Naive thymus-derived CD4-positive, alpha-beta T cell (primary cell): ENCODE measurements around the gene PDZRN4. TPM values are rescaled to one million over a fixed set of nuclear protein-coding genes. Genes with fewer than 3 reads are reported as not detected.

Experiments
- ATAC-seq: fragments of 150-1000 bp; cut with Tn5 transposase; 2 replicates; pipeline ENCODE4 v1.10.0; 2021; ENCODE audit warnings: mild to moderate bottlenecking, moderate library complexity
- CTCF ChIA-PET: fragments of 350-600 bp; sonication (Branson Sonifier 250); formaldehyde crosslinking; loops from one replicate; lab custom pipeline; 2021; ENCODE audit warnings: antibody characterized with exemption; lab: Charles Lee
- POLR2A ChIA-PET: fragments of 350-600 bp; sonication (Branson Sonifier 250); formaldehyde crosslinking; loops from one replicate; lab custom pipeline; 2021; ENCODE audit warnings: antibody characterized with exemption, inconsistent platforms; lab: Charles Lee
- DNase-seq, 9 donors: peaks; one replicate each; pipeline versions ENCODE4 v3.0.0 to v3.0.0-alpha.2; 2020 to 2022; ENCODE audit warnings: mixed read lengths in 1 of 9
- H3K27ac ChIP-seq: one replicate; pipeline ENCODE4 v1.7.0; 2013; ENCODE audit warnings: mild to moderate bottlenecking, low read depth, low read length, moderate library complexity
- H3K27me3 ChIP-seq, 2 donors: one replicate each; pipeline ENCODE4 v1.7.0; 2013; ENCODE audit warnings: low read length in 2 of 2, mild to moderate bottlenecking in 2 of 2, moderate library complexity in 2 of 2; ENCODE audit not compliant: control insufficient read depth in 2 of 2, insufficient read depth in 2 of 2
- H3K36me3 ChIP-seq, 3 experiments: 1 replicate in 2 of 3; 2 replicates in 1 of 3; pipeline ENCODE4 v1.7.0; 2013; ENCODE audit warnings: low read length in 3 of 3, mild to moderate bottlenecking in 3 of 3, moderate library complexity in 1 of 3; ENCODE audit not compliant: insufficient read depth in 3 of 3, control insufficient read depth in 2 of 3
- H3K4me1 ChIP-seq, 2 donors: one replicate each; pipeline ENCODE4 v1.7.0; 2013; ENCODE audit warnings: low read length in 2 of 2, mild to moderate bottlenecking in 2 of 2, moderate library complexity in 1 of 2; ENCODE audit not compliant: control insufficient read depth in 2 of 2, insufficient read depth in 2 of 2
- H3K4me3 ChIP-seq: 2 replicates; pipeline ENCODE4 v1.7.0; 2013; ENCODE audit warnings: mild to moderate bottlenecking, low read length
- H3K9me3 ChIP-seq, 3 experiments: 1 replicate in 2 of 3; 2 replicates in 1 of 3; pipeline ENCODE4 v1.7.0; 2013; ENCODE audit warnings: low read length in 3 of 3; ENCODE audit not compliant: control insufficient read depth in 2 of 3
- H3K27ac Mint-ChIP-seq, 9 donors: one replicate each; pipeline ENCODE4 v1.8.0; 2020 to 2022; ENCODE audit warnings: mixed read lengths in 9 of 9, mild to moderate bottlenecking in 8 of 9, moderate library complexity in 5 of 9, inconsistent platforms in 2 of 9
- H3K27me3 Mint-ChIP-seq, 5 donors: one replicate each; pipeline ENCODE4 v1.8.0; 2021 to 2022; ENCODE audit warnings: mixed read lengths in 5 of 5, mild to moderate bottlenecking in 1 of 5
- H3K36me3 Mint-ChIP-seq, 5 donors: one replicate each; pipeline ENCODE4 v1.8.0; 2020 to 2022; ENCODE audit warnings: mixed read lengths in 5 of 5, mild to moderate bottlenecking in 3 of 5, inconsistent platforms in 1 of 5
- H3K4me1 Mint-ChIP-seq, 7 donors: one replicate each; pipeline ENCODE4 v1.8.0; 2020 to 2022; ENCODE audit warnings: mixed read lengths in 7 of 7, mild to moderate bottlenecking in 3 of 7, inconsistent platforms in 1 of 7
- H3K4me3 Mint-ChIP-seq, 10 donors: one replicate each; pipeline ENCODE4 v1.8.0; 2020 to 2022; ENCODE audit warnings: mild to moderate bottlenecking in 10 of 10, mixed read lengths in 10 of 10, moderate library complexity in 6 of 10, inconsistent platforms in 2 of 10
- H3K9me3 Mint-ChIP-seq, 11 donors: one replicate each; pipeline ENCODE4 v1.8.0; 2020 to 2022; ENCODE audit warnings: mixed read lengths in 11 of 11, mild to moderate bottlenecking in 4 of 11, inconsistent platforms in 1 of 11, moderate library complexity in 1 of 11
- intact Hi-C, 2 donors: fragments of 100-400 bp; cut with micrococcal nuclease; formaldehyde crosslinking; loops; one replicate each; pipeline ENCODE4 v1.15.1; 2023
- polyA plus RNA-seq, 2 donors: library from polyadenylated mRNA; unstranded; fragments of 300-500 nt; fragmentation: Illumina TruSeq; gene quantifications; one replicate each; pipeline ENCODE4 v1.2.3, GENCODE V29; 2021
- total RNA-seq, 6 experiments: library from RNA in 5 of 6; stranded (reverse) in 5 of 6; gene quantifications; 1 replicate in 5 of 6; 2 replicates in 1 of 6; pipeline ENCODE4 v1.2.3 and lab custom pipeline; 2021 to 2026

The PDZRN4 gene
- not detected for total RNA-seq
- polyA plus RNA-seq: not detected
- total RNA-seq (lab: John Stamatoyannopoulos, UW): not detected

DNA sequence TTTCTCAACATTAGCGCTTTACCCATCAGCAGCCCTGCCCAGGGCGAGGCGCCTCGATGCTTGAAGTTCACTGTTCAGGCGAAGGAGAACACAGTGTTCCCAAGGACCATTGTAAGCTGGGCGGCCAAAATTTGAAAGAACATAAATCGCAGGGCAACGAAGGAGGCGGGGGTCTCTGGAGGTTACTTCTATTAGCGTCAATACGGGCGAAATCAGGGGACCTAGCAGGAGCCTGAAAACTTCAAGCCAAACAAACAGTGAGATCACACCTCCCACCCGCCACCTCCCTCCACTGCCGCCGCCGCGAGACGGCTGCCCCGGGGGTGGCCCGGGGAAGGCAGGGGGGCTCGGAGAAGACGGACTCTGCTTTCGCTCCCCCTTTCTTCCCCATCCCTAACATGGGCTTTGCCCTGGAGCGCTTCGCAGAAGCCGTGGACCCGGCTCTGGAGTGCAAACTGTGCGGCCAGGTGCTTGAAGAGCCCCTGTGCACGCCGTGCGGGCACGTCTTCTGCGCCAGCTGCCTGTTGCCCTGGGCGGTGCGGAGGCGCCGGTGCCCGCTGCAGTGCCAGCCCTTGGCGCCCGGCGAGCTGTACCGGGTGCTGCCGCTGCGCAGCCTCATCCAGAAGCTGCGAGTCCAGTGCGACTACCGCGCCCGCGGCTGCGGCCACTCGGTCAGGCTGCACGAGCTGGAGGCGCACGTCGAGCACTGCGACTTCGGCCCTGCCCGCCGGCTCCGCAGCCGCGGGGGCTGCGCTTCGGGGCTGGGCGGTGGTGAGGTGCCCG is at the start of gene PDZRN4:
Gene PDZRN4 (plus strand): TSS at position 263 of the 783 bp plus-strand sequence.
- Mint-ChIP-seq H3K9me3 (peaks cover 0 to 6% (median 0%) of the 10 kb centered on the region in 11 donors), H3K4me3 (no peak within 1 kb of the TSS), H3K27me3 (peaks cover 44 to 49% (median 48%) of the 10 kb centered on the region in 5 donors), H3K36me3 (peaks cover 0 to 5% (median 0%) of the 10 kb centered on the region in 5 donors), H3K27ac (no peak within 1 kb of the TSS), H3K4me1 (peaks cover 0 to 10% (median 5%) of the 10 kb centered on the region in 7 donors)
- Histone ChIP-seq H3K9me3 (no peaks in the 10 kb centered on the region), H3K27ac (no peak within 1 kb of the TSS), H3K4me3 (no peak within 1 kb of the TSS), H3K27me3 (peaks cover 0 to 4% of the 10 kb centered on the region in 2 donors), H3K36me3 (no peaks in the 10 kb centered on the region), H3K4me1 (no peaks in the 10 kb centered on the region)
- no peak for DNase-seq
- ChIA-PET CTCF (no interaction called here), POLR2A (no interaction called here)
- intact Hi-C loops: no loop called here
- ATAC-seq: no peak

- Mint-ChIP-seq H3K9me3 (peaks cover 0 to 14% (median 5%) of the 10 kb centered on the region in 11 donors), H3K27me3 (peaks cover 0 to 2% (median 0%) of the 10 kb centered on the region in 5 donors), H3K36me3 (peaks cover 0 to 2% (median 0%) of the 10 kb centered on the region in 5 donors), H3K4me1 (no peaks in the 10 kb centered on the region), H3K4me3 (no peak overlapping the region), H3K27ac (no peak overlapping the region)
- intact Hi-C loops: no loop called here
- POLR2A ChIA-PET: no interaction called here
- Histone ChIP-seq H3K27me3 (no peaks in the 10 kb centered on the region), H3K27ac (no peak overlapping the region), H3K9me3 (no peaks in the 10 kb centered on the region), H3K4me1 (no peaks in the 10 kb centered on the region), H3K4me3 (no peak overlapping the region), H3K36me3 (no peaks in the 10 kb centered on the region)
- DNase-seq: no peak
- CTCF ChIA-PET: no interaction called here
- no peak for ATAC-seq
These were observed 48.0 kb upstream of the PDZRN4 start for GRCh38 chr12:41140117-41140516.

- Mint-ChIP-seq H3K27ac (no peak overlapping the region), H3K27me3 (no peaks in the 10 kb centered on the region), H3K9me3 (peaks cover 0 to 14% (median 2%) of the 10 kb centered on the region in 11 donors), H3K36me3 (peaks cover 0 to 2% (median 0%) of the 10 kb centered on the region in 5 donors), H3K4me3 (no peak overlapping the region), H3K4me1 (no peaks in the 10 kb centered on the region)
- ChIA-PET POLR2A (no interaction called here), CTCF (no interaction called here)
- H3K27ac ChIP-seq: no peak overlapping the region
- H3K36me3 ChIP-seq: no peaks in the 10 kb centered on the region
- DNase-seq (no peak), ATAC-seq (no peak)
- no peak overlapping the region for H3K4me3 ChIP-seq
- no peaks in the 10 kb centered on the region for H3K9me3 ChIP-seq
- intact Hi-C loops: no loop called here
- H3K27me3 ChIP-seq: no peaks in the 10 kb centered on the region
- H3K4me1 ChIP-seq: no peaks in the 10 kb centered on the region
These were observed 47.0 kb upstream of the PDZRN4 start for GRCh38 chr12:41141104-41141503.

DNA sequence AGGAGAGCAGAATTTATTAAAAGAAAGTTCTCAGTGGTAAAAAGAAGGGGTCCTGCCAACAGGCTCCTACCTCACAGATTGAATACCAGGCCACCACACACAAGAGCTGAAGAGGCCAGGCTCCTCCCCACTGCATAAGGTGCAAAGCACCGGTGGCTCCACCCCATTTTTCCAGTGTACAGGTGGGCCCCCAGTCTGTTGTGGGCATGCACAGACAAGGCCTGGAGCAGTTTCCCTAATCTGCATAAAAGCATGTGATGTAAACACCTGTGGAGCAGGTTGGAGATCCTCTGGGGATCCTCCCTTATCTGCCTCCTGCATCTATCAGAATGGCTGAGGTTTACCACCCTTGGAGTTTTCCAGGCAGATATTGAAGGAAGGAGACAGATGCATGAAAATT is 45.7 kb upstream of the PDZRN4 start:
- intact Hi-C loops: no loop called here
- Mint-ChIP-seq H3K27me3 (no peaks in the 10 kb centered on the region), H3K4me1 (no peaks in the 10 kb centered on the region), H3K36me3 (peaks cover 0 to 2% (median 0%) of the 10 kb centered on the region in 5 donors), H3K4me3 (no peak overlapping the region), H3K9me3 (peaks cover 0 to 14% (median 2%) of the 10 kb centered on the region in 11 donors), H3K27ac (no peak overlapping the region)
- ATAC-seq (no peak), DNase-seq (no peak)
- Histone ChIP-seq H3K36me3 (no peaks in the 10 kb centered on the region), H3K4me3 (no peak overlapping the region), H3K27ac (no peak overlapping the region), H3K27me3 (no peaks in the 10 kb centered on the region), H3K9me3 (no peaks in the 10 kb centered on the region), H3K4me1 (no peaks in the 10 kb centered on the region)
- ChIA-PET POLR2A (no interaction called here), CTCF (no interaction called here)

- H3K4me3 Mint-ChIP-seq: no peak overlapping the region
- no peak overlapping the region for H3K27ac Mint-ChIP-seq
- H3K4me3 ChIP-seq: no peak overlapping the region
- no peak for ATAC-seq
- ChIA-PET POLR2A (no interaction called here), CTCF (no interaction called here)
- H3K36me3 ChIP-seq: no peaks in the 10 kb centered on the region
- no peaks in the 10 kb centered on the region for H3K27me3 Mint-ChIP-seq
- no peaks in the 10 kb centered on the region for H3K36me3 Mint-ChIP-seq
- H3K4me1 Mint-ChIP-seq: no peaks in the 10 kb centered on the region
- no peak overlapping the region for H3K27ac ChIP-seq
- H3K27me3 ChIP-seq: no peaks in the 10 kb centered on the region
- H3K9me3 Mint-ChIP-seq: peaks cover 0 to 10% (median 0%) of the 10 kb centered on the region in 11 donors
- no peak for DNase-seq
- no peaks in the 10 kb centered on the region for H3K4me1 ChIP-seq
- no peaks in the 10 kb centered on the region for H3K9me3 ChIP-seq
- intact Hi-C loops: no loop called here
These were observed 36.3 kb upstream of the PDZRN4 start for GRCh38 chr12:41151793-41152192.

GRCh38 chr12:41162461-41162860 is 25.7 kb upstream of the PDZRN4 start:
- Mint-ChIP-seq H3K27ac (no peak overlapping the region), H3K9me3 (peaks cover 0 to 16% (median 2%) of the 10 kb centered on the region in 11 donors), H3K36me3 (no peaks in the 10 kb centered on the region), H3K27me3 (no peaks in the 10 kb centered on the region), H3K4me1 (no peaks in the 10 kb centered on the region), H3K4me3 (no peak overlapping the region)
- H3K4me1 ChIP-seq: no peaks in the 10 kb centered on the region
- H3K9me3 ChIP-seq: no peaks in the 10 kb centered on the region
- no peaks in the 10 kb centered on the region for H3K27me3 ChIP-seq
- no peak overlapping the region for H3K27ac ChIP-seq
- DNase-seq (no peak), ATAC-seq (no peak)
- POLR2A ChIA-PET: no interaction called here
- no peak overlapping the region for H3K4me3 ChIP-seq
- no peaks in the 10 kb centered on the region for H3K36me3 ChIP-seq
- CTCF ChIA-PET: no interaction called here
- intact Hi-C loops: no loop called here

DNA sequence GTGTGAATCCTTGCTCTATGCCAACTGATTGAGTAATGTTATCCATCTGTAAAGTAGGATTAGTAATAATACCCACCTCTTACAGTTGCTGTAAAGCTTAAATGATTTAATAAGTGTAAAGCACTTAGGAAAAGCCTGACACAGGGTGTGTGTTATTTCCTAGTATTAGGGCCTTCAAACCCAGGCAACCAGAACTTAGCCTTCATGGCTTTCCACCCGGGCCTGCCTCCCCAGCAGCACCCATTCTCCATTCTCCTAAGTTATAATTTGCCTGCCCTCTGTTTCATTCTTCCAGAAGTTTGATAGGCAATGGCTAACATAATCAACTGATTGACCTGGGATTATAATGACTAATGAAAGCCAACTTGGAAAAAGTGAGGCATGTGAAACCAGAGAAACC is 20.4 kb upstream of the PDZRN4 start:
- ChIA-PET POLR2A (no interaction called here), CTCF (no interaction called here)
- H3K4me3 ChIP-seq: no peak overlapping the region
- DNase-seq (no peak), ATAC-seq (no peak)
- H3K27me3 Mint-ChIP-seq: no peaks in the 10 kb centered on the region
- H3K36me3 ChIP-seq: no peaks in the 10 kb centered on the region
- H3K4me1 ChIP-seq: no peaks in the 10 kb centered on the region
- H3K27me3 ChIP-seq: no peaks in the 10 kb centered on the region
- no peaks in the 10 kb centered on the region for H3K9me3 ChIP-seq
- H3K4me3 Mint-ChIP-seq: no peak overlapping the region
- no peaks in the 10 kb centered on the region for H3K4me1 Mint-ChIP-seq
- H3K9me3 Mint-ChIP-seq: peaks cover 0 to 16% (median 2%) of the 10 kb centered on the region in 11 donors
- H3K27ac ChIP-seq: no peak overlapping the region
- intact Hi-C loops: no loop called here
- H3K36me3 Mint-ChIP-seq: no peaks in the 10 kb centered on the region
- H3K27ac Mint-ChIP-seq: no peak overlapping the region
